HG03108 (cell line): ENCODE measurements around the gene FETUB.

ENCODE experiments used
- ATAC-seq: cut with Tn5 transposase; IDR thresholded peaks from one replicate; pipeline ENCODE4 v1.9.1; 2021; ENCODE audit warnings: moderate library complexity; ENCODE audit not compliant: unreplicated experiment

Gene FETUB

GRCh38 chr3:186613637-186614265, 26.4 kb upstream of the FETUB start:
- no peak for ATAC-seq

GRCh38 chr3:186614266-186614596, 26.0 kb upstream of the FETUB start:
- no peak for ATAC-seq

GRCh38 chr3:186614597-186615483, 25.4 kb upstream of the FETUB start:
- peak; percentile 54 for ATAC-seq

GRCh38 chr3:186616299-186616617, 23.9 kb upstream of the FETUB start:
- ATAC-seq: no peak

- peak; percentile 94 for ATAC-seq
Observed at GRCh38 chr3:186617036-186617946, 22.9 kb upstream of the FETUB start.

GRCh38 chr3:186618318-186618938, 21.8 kb upstream of the FETUB start:
- no peak for ATAC-seq

GRCh38 chr3:186619787-186620212, 20.4 kb upstream of the FETUB start:
- ATAC-seq: no peak

GRCh38 chr3:186620213-186621092, 19.7 kb upstream of the FETUB start:
- ATAC-seq: no peak

- ATAC-seq: no peak
Observed at GRCh38 chr3:186621894-186622650, 18.1 kb upstream of the FETUB start.

GRCh38 chr3:186622651-186623310, 17.4 kb upstream of the FETUB start:
- no peak for ATAC-seq

- no peak for ATAC-seq
Observed at GRCh38 chr3:186624598-186624997, 15.6 kb upstream of the FETUB start.

GRCh38 chr3:186625600-186626042, 14.6 kb upstream of the FETUB start:
- no peak for ATAC-seq

GRCh38 chr3:186626254-186626847, 13.8 kb upstream of the FETUB start:
- ATAC-seq: no peak

- no peak for ATAC-seq
Observed at GRCh38 chr3:186627852-186628414, 12.3 kb upstream of the FETUB start.

- no peak for ATAC-seq
Observed at GRCh38 chr3:186628756-186629155, 11.4 kb upstream of the FETUB start.

- no peak for ATAC-seq
Observed at GRCh38 chr3:186630950-186631641, 9.1 kb upstream of the FETUB start.

- ATAC-seq: no peak
Observed at GRCh38 chr3:186633481-186633880, 6.7 kb upstream of the FETUB start.
